IPS-15b (cell line): ENCODE measurements around the gene SCYGR5.

Source experiments
- H3K27me3 ChIP-seq: one replicate; pipeline ENCODE4 v1.6.1; 2013; ENCODE audit warnings: low read length; ENCODE audit not compliant: control insufficient read depth, insufficient read depth
- H3K36me3 ChIP-seq: one replicate; pipeline ENCODE4 v1.6.1; 2013; ENCODE audit warnings: low read length; ENCODE audit not compliant: control insufficient read depth, insufficient read depth
- H3K4me1 ChIP-seq: one replicate; pipeline ENCODE4 v1.6.1; 2013; ENCODE audit warnings: mild to moderate bottlenecking, low read length; ENCODE audit not compliant: control insufficient read depth, insufficient read depth
- H3K4me3 ChIP-seq: one replicate; pipeline ENCODE4 v1.5.1; 2013; ENCODE audit warnings: low read depth, low read length
- H3K9ac ChIP-seq: one replicate; pipeline ENCODE4 v1.6.1; 2013; ENCODE audit warnings: low read depth, mild to moderate bottlenecking, low read length
- H3K9me3 ChIP-seq: one replicate; pipeline ENCODE4 v1.6.1; 2013; ENCODE audit warnings: mild to moderate bottlenecking, low read length; ENCODE audit not compliant: control insufficient read depth, insufficient read depth

Gene SCYGR5

GRCh38 chr2:227677928-227678327 lies 11.3 kb downstream of the SCYGR5 start:
- no peaks in the 10 kb centered on the region for H3K27me3 ChIP-seq
- no peak overlapping the region for H3K4me3 ChIP-seq
- no peaks in the 10 kb centered on the region for H3K9me3 ChIP-seq
- no peak overlapping the region for H3K9ac ChIP-seq
- H3K4me1 ChIP-seq = no peaks in the 10 kb centered on the region
- H3K36me3 ChIP-seq = no peaks in the 10 kb centered on the region

- Histone ChIP-seq H3K36me3 (peaks cover 3% of the 10 kb centered on the region), H3K27me3 (no peaks in the 10 kb centered on the region), H3K4me3 (no peak overlapping the region), H3K9me3 (no peaks in the 10 kb centered on the region), H3K9ac (no peak overlapping the region), H3K4me1 (no peaks in the 10 kb centered on the region)
Measured at GRCh38 chr2:227684258-227684657, 17.7 kb downstream of the SCYGR5 start.

- Histone ChIP-seq H3K9ac (no peak overlapping the region), H3K4me3 (no peak overlapping the region), H3K4me1 (no peaks in the 10 kb centered on the region), H3K36me3 (peaks cover 3% of the 10 kb centered on the region), H3K9me3 (no peaks in the 10 kb centered on the region), H3K27me3 (no peaks in the 10 kb centered on the region)
Measured at GRCh38 chr2:227687189-227687588, 20.6 kb downstream of the SCYGR5 start.

DNA sequence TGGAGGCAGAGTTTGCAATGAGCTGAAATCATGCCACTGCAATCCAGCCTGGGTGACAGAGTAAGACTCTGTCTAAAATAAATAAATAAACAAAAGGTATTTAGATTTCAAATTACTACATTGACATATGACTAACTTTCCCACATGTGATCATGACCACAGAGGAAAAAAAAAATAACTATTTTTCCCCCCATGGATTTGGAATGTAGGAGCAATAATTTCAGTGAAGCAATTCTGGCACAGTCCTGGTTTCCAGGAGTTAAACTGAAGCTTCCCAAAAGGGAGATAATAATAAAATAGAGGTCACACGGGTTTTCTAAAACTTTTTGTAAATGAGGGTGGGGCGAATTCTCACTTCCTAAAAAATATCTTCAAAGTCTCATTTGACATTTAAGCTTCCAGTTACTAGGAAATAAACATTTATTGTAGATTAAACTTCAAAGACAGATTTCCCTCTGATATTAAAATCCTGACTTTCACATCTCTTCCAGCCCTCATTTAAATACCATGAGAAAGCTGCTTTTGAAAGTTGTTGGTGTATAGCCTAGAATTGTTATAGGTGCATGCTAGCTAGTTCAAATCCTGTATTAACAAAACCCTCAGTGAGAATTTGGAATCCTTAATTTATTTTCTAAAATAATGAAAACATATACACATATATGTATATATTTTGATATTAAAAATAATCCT lies 30.5 kb downstream of the SCYGR5 start:
- Histone ChIP-seq H3K9me3 (no peaks in the 10 kb centered on the region), H3K4me1 (no peaks in the 10 kb centered on the region), H3K4me3 (no peak overlapping the region), H3K27me3 (no peaks in the 10 kb centered on the region), H3K36me3 (no peaks in the 10 kb centered on the region), H3K9ac (no peak overlapping the region)

DNA sequence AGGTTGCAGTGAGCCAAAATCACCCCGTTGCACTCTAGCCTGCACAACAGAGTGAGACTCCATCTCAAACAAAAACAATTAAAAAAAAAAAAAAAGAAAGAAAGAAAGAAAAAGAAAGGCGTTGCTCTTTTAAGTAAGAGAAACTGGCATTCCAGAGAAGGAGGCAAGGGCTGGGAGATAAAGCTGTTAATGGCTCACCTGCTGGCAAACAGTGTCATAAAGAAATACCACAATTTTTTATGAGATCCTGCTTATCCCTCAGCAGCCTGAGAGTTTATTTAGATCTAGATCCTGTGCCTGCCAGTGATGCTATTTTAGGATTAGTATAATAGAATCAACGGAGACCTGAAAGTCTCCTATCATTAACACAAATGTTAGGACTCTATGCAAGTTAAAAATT lies 35.0 kb downstream of the SCYGR5 start:
- Histone ChIP-seq H3K4me3 (no peak overlapping the region), H3K9ac (no peak overlapping the region), H3K36me3 (no peaks in the 10 kb centered on the region), H3K4me1 (no peaks in the 10 kb centered on the region), H3K27me3 (no peaks in the 10 kb centered on the region), H3K9me3 (no peaks in the 10 kb centered on the region)

DNA sequence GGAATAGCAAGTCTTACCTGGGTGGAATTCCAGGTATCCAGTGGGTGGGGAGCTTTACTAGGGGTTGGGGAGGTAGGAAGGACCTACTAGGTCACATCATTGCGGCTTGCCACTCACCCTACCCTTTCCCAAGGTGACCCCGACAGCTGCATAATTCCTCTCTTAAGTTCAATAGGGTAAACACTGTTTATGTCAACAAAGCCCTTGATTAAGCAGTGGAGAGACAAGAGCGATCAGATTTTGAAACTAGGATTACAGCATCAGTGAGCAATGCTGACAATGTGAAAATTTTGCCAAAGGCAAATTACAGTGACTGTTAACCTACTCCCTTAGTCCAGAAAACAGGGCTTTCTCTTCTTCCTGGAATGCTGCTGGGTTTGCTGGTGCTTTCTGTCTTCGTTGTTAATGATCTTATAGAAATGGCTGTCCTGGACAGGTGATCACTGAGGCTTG lies 36.7 kb downstream of the SCYGR5 start:
- no peaks in the 10 kb centered on the region for H3K9me3 ChIP-seq
- no peak overlapping the region for H3K4me3 ChIP-seq
- no peaks in the 10 kb centered on the region for H3K4me1 ChIP-seq
- no peaks in the 10 kb centered on the region for H3K27me3 ChIP-seq
- no peak overlapping the region for H3K9ac ChIP-seq
- H3K36me3 ChIP-seq = no peaks in the 10 kb centered on the region

DNA sequence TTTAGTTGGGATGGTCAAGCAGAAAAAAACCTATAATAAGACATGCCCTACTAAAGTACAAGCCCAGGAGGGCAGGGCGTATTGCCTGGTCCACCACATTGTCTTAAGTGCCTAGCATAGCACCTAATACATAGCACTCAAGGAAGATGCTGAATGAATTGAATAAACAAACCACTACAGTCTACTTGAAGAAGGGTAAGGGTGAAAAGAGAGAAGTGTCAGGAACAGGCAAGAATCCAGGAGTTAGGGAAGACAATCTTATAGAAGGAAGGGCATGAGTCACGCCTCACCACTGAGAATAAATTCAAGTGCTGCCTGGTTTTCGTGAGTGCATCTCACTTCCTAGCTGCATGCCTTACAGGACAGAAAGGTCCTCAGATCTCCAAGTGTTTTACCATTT lies 37.4 kb downstream of the SCYGR5 start:
- no peak overlapping the region for H3K9ac ChIP-seq
- no peak overlapping the region for H3K4me3 ChIP-seq
- H3K4me1 ChIP-seq = no peaks in the 10 kb centered on the region
- no peaks in the 10 kb centered on the region for H3K27me3 ChIP-seq
- no peaks in the 10 kb centered on the region for H3K36me3 ChIP-seq
- H3K9me3 ChIP-seq = no peaks in the 10 kb centered on the region

GRCh38 chr2:227706859-227707258 lies 40.3 kb downstream of the SCYGR5 start:
- H3K36me3 ChIP-seq = no peaks in the 10 kb centered on the region

DNA sequence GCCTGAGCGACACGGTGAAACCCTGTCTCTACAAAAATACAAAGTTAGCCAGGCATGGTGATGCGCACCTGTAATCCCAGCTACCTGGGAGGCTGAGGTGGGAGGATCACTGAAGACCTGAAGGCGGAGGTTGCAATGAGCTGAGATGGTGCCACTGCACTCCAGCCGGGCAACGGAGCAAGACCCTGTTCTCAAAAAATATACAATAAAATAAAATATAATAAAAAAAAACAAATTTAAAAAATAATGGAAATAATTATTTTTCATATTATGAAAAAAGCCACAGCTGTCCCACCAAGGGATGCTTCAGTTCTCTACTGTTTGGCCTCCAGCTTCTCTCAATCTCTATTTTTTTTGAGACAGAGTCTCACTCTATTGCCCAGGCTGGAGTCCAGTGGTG lies 40.8 kb downstream of the SCYGR5 start:
- no peaks in the 10 kb centered on the region for H3K27me3 ChIP-seq
- no peaks in the 10 kb centered on the region for H3K9me3 ChIP-seq

More at GRCh38 chr2:227706859-227707258, 40.3 kb downstream of the SCYGR5 start:
- no peak overlapping the region for H3K9ac ChIP-seq
- H3K27me3 ChIP-seq = no peaks in the 10 kb centered on the region
- no peak overlapping the region for H3K4me3 ChIP-seq
- H3K9me3 ChIP-seq = no peaks in the 10 kb centered on the region
- no peaks in the 10 kb centered on the region for H3K4me1 ChIP-seq

DNA sequence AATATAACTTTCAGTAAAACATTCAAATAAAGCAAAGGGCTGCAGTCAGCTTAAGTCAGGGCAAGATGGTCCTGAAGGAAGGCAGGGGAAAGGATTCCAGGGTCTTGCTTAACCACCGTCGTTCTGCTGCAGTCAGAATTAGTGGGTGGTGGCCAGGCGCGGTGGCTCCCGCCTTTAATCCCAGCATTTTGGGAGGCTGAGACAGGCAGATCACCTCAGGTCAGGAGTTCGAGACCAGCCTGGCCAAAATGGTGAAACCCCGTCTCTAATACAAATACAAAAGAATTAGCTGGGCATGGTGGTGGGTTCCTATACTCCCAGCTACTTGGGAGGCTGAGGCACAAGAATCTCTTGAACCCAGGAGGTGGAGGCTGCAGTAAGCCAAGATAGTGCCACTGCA lies 44.4 kb downstream of the SCYGR5 start:
- Histone ChIP-seq H3K36me3 (no peaks in the 10 kb centered on the region), H3K9me3 (no peaks in the 10 kb centered on the region), H3K27me3 (no peaks in the 10 kb centered on the region), H3K4me1 (peaks cover 3% of the 10 kb centered on the region), H3K9ac (no peak overlapping the region), H3K4me3 (no peak overlapping the region)

More for the DNA sequence above, 40.8 kb downstream of the SCYGR5 start:
- H3K9ac ChIP-seq = no peak overlapping the region
- H3K4me1 ChIP-seq = no peaks in the 10 kb centered on the region
- no peak overlapping the region for H3K4me3 ChIP-seq
- H3K36me3 ChIP-seq = no peaks in the 10 kb centered on the region

- H3K36me3 ChIP-seq = no peaks in the 10 kb centered on the region
- peaks cover 15% of the 10 kb centered on the region for H3K4me1 ChIP-seq
- no peak overlapping the region for H3K4me3 ChIP-seq
- H3K9me3 ChIP-seq = no peaks in the 10 kb centered on the region
- H3K27me3 ChIP-seq = peaks cover 4% of the 10 kb centered on the region
- no peak overlapping the region for H3K9ac ChIP-seq
Measured at GRCh38 chr2:227713291-227713690, 46.7 kb downstream of the SCYGR5 start.

GRCh38 chr2:227716501-227716900 lies 49.9 kb downstream of the SCYGR5 start:
- Histone ChIP-seq H3K4me3 (no peak overlapping the region), H3K9ac (no peak overlapping the region), H3K36me3 (no peaks in the 10 kb centered on the region), H3K4me1 (peaks cover 15% of the 10 kb centered on the region), H3K9me3 (no peaks in the 10 kb centered on the region), H3K27me3 (peaks cover 4% of the 10 kb centered on the region)
